CD4-positive, alpha-beta T cell treated with Interleukin-17A for 1 hour (primary cell): ENCODE measurements around the gene BRME1.

Source experiments
- DNase-seq: peaks from one replicate; pipeline ENCODE4 v3.0.0-alpha.2; 2020

Gene BRME1

GRCh38 chr19:13843104-13843921 is 62.6 kb downstream of the BRME1 start:
- DNase-seq: no peak

DNA sequence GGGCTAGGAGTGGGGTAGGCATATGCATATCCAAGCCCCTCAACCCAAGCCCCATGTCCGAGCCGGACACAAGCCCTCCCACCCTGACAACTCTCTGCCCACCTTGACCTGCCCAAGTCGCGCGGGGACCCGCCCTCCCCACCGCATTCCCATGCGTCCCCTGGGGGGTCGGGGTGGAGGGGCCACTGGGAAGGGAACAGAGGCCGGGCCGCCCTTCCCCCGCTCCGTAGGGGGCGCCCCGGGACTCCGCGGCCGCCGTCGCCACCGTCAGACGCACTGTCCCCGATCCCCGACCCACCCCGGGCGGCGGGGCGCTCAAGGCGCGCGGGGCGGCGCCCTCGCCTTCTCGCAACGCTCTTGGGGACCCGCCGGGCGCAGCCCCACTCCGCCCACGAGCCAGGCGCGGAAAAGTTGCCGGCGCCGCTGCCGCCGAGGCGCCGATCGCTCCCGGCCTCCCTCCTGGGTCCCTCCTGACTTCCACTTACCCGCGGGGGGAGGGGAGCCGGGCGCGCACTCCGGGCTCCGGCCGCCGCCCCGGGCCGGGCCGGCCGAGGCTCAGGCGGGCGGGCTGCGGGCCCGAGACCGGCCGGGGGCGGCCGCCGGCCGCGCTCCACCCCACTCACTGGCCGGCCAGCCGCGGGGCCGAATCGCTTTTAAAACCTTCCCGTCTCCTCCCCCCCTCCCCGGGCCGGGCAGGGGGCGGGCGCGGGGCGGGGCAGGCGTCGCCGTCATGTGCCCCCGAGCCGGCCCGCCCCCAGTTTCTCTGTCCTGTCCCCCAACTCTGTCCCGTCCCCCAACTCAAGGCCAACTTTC is 63.4 kb downstream of the BRME1 start:
- peak; percentile 92 for DNase-seq

DNA sequence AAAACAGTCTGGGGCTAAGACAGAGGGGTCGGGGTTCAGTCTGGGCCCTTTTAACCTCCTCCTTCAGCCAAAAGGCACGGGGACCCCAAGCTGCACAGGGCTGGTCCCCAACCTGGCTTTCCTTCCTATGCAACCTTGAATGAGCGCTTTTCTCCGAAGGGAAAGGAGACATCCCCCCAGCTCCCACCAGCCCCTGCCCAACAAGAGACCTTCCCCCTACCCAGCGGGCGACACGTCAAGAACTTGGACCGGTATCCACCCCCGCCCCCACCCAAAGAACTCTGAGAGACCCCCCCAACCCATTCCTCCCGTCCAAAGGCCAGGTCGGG is 64.0 kb downstream of the BRME1 start:
- peak; percentile 76 for DNase-seq

DNA sequence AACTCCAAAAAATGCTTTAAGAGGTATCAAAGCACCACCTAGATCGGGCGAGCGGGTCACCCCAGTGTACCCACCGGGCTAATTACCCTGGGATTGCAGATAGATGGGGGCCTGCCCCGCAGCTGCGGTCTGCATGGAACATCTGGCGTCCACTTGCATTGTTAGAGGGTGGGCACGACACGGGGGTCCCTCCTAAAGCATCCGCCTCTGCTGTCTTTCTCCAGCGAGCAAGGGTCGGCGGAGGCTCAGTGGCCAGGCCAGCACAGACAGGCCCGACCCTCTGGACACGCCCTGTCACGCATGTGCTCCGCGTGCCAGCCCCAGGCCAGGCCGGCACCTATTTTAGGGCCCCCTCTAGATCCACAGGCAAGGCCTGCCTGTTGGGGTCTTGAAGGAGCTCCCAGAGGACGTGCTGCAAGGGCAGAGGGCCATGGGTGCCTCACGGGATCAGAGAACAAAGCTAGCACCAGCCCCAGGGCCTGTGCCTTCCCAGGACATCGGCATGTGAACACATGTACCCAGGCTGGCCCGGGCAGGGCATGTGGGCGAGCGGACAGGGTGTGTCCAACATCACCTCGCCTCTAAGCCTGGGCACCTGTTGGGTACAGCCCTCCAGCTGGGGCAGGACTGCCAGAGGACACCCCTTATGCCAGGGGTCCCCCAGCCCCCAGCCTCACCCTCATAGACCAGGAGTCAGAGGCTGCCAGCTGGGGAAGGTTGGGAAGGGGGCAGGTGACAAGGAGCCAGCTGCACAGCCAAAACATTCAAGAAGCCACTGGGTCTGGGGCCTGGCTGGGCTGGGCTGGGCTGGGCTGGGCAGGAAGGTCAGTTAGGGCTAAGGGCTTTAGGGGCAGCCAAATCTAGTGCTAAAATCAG is 64.6 kb downstream of the BRME1 start:
- peak; percentile 76 for DNase-seq

DNA sequence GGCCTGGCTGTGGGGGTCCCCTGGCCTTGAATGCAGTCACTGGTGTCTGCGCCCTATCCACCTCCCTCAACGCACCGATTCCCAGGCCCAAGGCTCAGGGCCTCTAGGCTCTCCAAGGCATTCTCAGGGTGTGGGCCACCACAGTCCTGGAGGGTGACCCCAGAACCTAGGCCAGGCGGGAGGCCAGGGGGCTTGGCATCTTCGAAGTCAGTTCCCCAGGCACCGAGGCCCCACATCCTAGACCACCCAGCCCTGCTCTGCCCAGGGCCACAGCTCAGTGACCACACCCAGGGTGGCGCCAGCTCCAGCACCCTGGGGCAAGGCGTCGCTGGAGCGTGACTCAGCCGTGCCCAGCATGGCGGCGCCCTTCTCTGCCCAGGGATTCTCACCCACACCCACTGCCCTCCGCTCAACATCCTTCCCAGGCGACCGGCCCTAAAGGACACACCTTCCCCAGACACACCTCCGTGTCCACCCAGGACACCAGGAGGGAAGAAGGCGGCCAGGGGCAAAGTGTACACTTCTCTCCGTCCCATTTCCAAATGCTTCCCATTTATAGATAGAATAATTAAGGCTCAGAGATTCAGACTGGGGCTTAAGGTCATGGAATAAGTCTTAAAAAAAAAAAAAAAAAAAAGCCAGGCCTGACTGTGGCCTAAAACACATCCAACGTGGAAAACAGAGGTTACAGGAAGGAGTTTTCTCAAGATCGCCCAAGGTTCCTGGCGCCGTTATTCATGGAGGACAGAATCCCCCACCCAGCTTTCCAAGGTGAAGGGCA is 65.4 kb downstream of the BRME1 start:
- peak; percentile 81 for DNase-seq

DNA sequence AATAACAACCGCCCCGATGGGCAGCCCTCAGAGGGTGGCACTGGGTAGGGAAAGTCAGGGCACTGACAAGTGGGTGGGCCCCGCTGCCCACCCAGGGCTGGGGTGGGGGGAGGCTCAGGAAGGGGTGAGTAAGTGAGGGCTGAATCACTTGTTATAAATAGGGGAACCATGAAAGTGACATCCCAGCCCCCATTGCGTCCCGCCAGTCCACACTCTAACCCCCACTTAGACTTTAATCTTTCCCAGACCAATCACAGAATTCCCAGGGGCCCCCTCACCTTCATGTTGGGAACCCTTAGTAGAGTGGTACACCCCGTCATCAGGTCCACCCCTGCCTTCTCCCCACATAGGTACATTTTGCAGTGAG is 66.0 kb downstream of the BRME1 start:
- DNase-seq: no peak

DNA sequence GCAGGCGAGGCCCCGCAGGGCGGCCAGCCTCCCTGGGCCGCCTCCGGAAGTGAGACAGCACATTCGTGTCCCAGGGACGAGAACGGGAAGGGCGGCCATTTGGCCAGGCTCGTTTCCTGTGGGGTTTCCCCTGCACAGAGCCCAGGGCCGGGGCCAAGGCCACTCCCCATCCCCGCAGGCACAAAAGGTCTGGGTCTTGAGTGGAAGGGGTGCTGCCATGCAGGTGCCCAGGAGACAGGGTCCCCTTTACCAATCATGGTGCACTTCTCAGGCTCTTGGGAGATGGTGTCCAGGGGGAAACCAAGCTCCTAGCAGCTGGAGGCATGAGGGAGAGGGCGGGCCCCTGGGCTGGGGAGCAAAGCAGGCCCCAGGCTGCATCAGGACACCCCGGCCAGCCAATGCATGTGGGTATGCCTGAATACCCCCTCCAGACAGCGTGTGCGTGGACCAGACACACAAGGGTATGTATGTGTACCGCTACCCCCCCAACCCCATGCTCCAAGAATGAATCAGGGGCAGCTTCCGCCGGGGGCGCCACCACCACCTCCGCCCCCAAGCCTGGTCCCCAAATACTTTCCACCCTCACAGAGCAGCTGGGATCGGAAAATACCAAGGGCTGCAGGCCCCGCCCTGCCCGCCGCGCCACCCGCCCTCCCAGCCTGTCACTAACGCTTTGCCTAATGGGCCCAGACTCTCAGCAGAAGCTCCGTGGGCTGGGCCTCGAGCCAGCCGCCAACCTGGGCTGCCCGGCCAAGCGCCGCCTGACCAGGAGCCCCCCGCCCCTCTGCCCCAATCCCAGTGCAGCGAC is 66.6 kb downstream of the BRME1 start:
- DNase-seq: peak; percentile 91

- DNase-seq: no peak
Measured at GRCh38 chr19:13838435-13839129, 67.3 kb downstream of the BRME1 start.

GRCh38 chr19:13835791-13836723 is 69.9 kb downstream of the BRME1 start:
- DNase-seq: peak; percentile 70

DNA sequence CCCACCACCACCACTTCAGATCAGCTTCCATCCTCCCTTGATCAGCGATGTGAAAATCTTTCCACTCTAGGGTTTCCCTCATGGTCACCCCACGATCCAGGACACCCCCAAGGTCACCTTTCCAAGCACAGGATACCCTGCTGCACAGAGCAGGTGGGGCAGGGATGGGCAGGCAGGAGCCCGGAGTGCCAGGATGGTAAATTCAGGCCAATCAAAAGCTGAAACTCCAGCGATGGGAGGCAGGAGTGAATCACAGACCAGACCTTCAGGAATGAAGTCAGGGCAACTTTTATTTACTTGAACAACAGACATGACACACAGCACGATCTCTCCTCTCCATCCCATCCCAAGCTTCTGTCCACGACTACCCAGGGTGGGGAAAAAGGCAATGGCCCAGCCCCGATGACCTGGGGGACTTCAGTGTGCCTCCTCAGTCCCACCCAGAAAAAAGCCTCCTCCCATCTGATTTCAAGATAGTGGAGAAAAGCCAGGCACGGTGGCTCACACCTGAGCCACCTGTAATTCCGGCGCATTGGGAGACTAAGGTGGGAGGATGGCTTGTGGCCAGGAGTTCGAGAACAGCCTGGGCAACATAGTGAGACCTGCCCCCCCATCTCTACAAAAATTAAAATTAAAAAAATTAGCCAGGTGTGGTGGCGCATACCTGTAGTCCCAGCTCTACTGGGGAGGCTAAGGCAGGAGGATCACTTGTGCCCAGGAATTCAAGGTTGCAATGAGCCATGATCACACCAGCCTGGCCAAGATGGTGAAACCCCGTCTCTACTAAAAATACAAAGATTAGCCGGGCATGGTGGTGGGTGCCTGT is 71.5 kb downstream of the BRME1 start:
- DNase-seq: peak; percentile 60

GRCh38 chr19:13833330-13834243 is 72.3 kb downstream of the BRME1 start:
- peak; percentile 96 for DNase-seq
